ENCODE results near the gene RPUSD2. TPM values are rescaled to one million over a fixed set of nuclear protein-coding genes. Genes with fewer than 3 reads are reported as not detected.
A peak's percentile ranks its signal among the peaks of the same experiment; 100 is the strongest.

RPUSD2 gene
- total RNA-seq, 5 donors from 2014 or later (not counting 1 experiment from before 2014, with no cell fraction given): 17.4 to 24.7 (median 18.9) TPM

DNA sequence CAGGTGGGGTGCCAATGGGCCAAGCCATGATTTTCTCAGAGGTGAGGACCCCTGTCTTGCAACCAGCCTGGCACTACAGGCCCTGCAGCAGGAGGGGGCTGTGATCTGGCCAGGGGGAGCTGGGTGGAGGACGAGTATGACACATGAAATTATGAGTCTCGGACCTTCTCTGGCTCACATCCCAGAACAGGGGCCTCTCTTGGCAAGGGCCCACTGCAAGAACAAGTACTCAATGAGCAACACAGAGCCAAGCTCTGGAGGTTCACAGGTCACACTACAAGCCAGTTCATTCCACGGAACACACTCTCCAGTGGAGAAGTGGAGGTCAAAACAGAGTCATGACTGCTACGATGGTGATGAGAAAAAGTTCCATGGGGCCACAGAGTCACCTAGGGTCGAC lies 32.6 kb upstream of the RPUSD2 start:
- ATAC-seq (replicated peaks in 1 of 4) (no peak), DNase-seq (no peak)
- Histone ChIP-seq H3K9me3 (no peaks in the 10 kb centered on the region), H3K27me3 (replicated peaks in 1 of 2; ENCODE audit: control insufficient read depth in 2 of 2, extremely low read depth in 1 of 2, insufficient read depth in 2 of 2, low read length in 1 of 2) (no peaks in the 10 kb centered on the region), H3K27ac (ENCODE audit: low read length) (no peak overlapping the region), H3K36me3 (ENCODE audit: control insufficient read depth in 2 of 2, extremely low read depth in 1 of 2, insufficient read depth in 1 of 2, low read length in 1 of 2) (peaks cover 6 to 11% of the 10 kb centered on the region in 2 donors), H3K4me3 (ENCODE audit: control insufficient read depth in 1 of 2, extremely low read depth in 1 of 2, low read length in 1 of 2) (no peak overlapping the region), H3K4me1 (ENCODE audit: control insufficient read depth in 1 of 2, extremely low read depth in 1 of 2, insufficient read depth in 2 of 2, low read length in 2 of 2) (no peaks in the 10 kb centered on the region)
- Mint-ChIP-seq H3K27ac (no peak overlapping the region), H3K4me1 (no peaks in the 10 kb centered on the region), H3K4me3 (no peak overlapping the region), H3K27me3 (no peaks in the 10 kb centered on the region), H3K36me3 (peaks cover 31% of the 10 kb centered on the region), H3K9me3 (no peaks in the 10 kb centered on the region)
- CTCF ChIA-PET: no interaction called here
- WGBS (ENCODE audit: insufficient coverage): 90% methylated on average over 3 of the region's 5 CpGs
- POLR2A ChIA-PET: no interaction called here

- WGBS (ENCODE audit: insufficient coverage): 93% methylated on average over 5 of the region's 6 CpGs
- peak overlapping the region in 1 of 2 donors; percentile 23 for H3K27ac Mint-ChIP-seq
Measured at GRCh38 chr15:40538976-40539375, 30.1 kb upstream of the RPUSD2 start.

DNA sequence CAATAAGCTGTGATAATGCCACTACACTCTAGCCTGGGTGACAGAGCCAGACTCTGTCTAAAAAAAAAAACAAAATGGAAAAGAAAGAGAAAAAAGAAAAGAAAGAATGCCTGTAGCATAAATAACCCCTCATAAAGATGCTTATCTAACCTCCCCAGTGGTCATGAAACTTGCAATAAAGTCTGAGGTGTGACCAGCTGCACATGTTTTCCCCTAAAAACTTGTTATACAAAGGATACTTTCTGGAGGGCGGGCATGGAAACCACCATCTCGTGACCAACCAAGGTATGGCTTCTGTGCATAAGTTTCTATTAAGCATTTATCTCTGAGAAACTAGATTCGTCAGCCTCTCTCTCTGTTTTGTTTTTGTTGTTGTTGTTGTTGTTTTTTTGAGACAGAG lies 26.0 kb upstream of the RPUSD2 start:
- Mint-ChIP-seq H3K27ac (no peak overlapping the region), H3K36me3 (peaks cover 26% of the 10 kb centered on the region), H3K27me3 (no peaks in the 10 kb centered on the region), H3K4me3 (no peak overlapping the region), H3K9me3 (no peaks in the 10 kb centered on the region), H3K4me1 (peaks cover 0 to 8% (median 0%) of the 10 kb centered on the region in 3 donors)
- Histone ChIP-seq H3K9me3 (no peaks in the 10 kb centered on the region), H3K4me3 (ENCODE audit: control insufficient read depth in 1 of 2, extremely low read depth in 1 of 2, low read length in 1 of 2) (no peak overlapping the region), H3K27ac (ENCODE audit: low read length) (no peak overlapping the region), H3K36me3 (ENCODE audit: control insufficient read depth in 2 of 2, extremely low read depth in 1 of 2, insufficient read depth in 1 of 2, low read length in 1 of 2) (peaks cover 6 to 13% of the 10 kb centered on the region in 2 donors), H3K27me3 (replicated peaks in 1 of 2; ENCODE audit: control insufficient read depth in 2 of 2, extremely low read depth in 1 of 2, insufficient read depth in 2 of 2, low read length in 1 of 2) (no peaks in the 10 kb centered on the region), H3K4me1 (ENCODE audit: control insufficient read depth in 1 of 2, extremely low read depth in 1 of 2, insufficient read depth in 2 of 2, low read length in 2 of 2) (no peaks in the 10 kb centered on the region)
- no peak for ATAC-seq (replicated peaks in 1 of 4)
- DNase-seq: no peak
- POLR2A ChIA-PET: no interaction called here
- WGBS (ENCODE audit: insufficient coverage): no CpG with 5 or more reads among the region's 3 CpGs
- CTCF ChIA-PET: no interaction called here

More at GRCh38 chr15:40538976-40539375, 30.1 kb upstream of the RPUSD2 start:
- ChIA-PET CTCF (no interaction called here), POLR2A (no interaction called here)
- no peaks in the 10 kb centered on the region for H3K27me3 ChIP-seq (replicated peaks in 1 of 2; ENCODE audit: control insufficient read depth in 2 of 2, extremely low read depth in 1 of 2, insufficient read depth in 2 of 2, low read length in 1 of 2)
- no peak overlapping the region for H3K4me3 Mint-ChIP-seq
- no peaks in the 10 kb centered on the region for H3K9me3 Mint-ChIP-seq
- no peak for DNase-seq
- H3K27ac ChIP-seq (ENCODE audit: low read length): no peak overlapping the region
- no peak for ATAC-seq (replicated peaks in 1 of 4)
- peaks cover 0 to 4% (median 0%) of the 10 kb centered on the region in 3 donors for H3K4me1 Mint-ChIP-seq
- no peaks in the 10 kb centered on the region for H3K27me3 Mint-ChIP-seq
- no peaks in the 10 kb centered on the region for H3K9me3 ChIP-seq
- peaks cover 27% of the 10 kb centered on the region for H3K36me3 Mint-ChIP-seq
- no peaks in the 10 kb centered on the region for H3K4me1 ChIP-seq (ENCODE audit: control insufficient read depth in 1 of 2, extremely low read depth in 1 of 2, insufficient read depth in 2 of 2, low read length in 2 of 2)
- H3K4me3 ChIP-seq (ENCODE audit: control insufficient read depth in 1 of 2, extremely low read depth in 1 of 2, low read length in 1 of 2): no peak overlapping the region
- peaks cover 6 to 14% of the 10 kb centered on the region in 2 donors for H3K36me3 ChIP-seq (ENCODE audit: control insufficient read depth in 2 of 2, extremely low read depth in 1 of 2, insufficient read depth in 1 of 2, low read length in 1 of 2)

- Histone ChIP-seq H3K4me1 (ENCODE audit: control insufficient read depth in 1 of 2, extremely low read depth in 1 of 2, insufficient read depth in 2 of 2, low read length in 2 of 2) (no peaks in the 10 kb centered on the region), H3K27ac (ENCODE audit: low read length) (no peak overlapping the region), H3K27me3 (replicated peaks in 1 of 2; ENCODE audit: control insufficient read depth in 2 of 2, extremely low read depth in 1 of 2, insufficient read depth in 2 of 2, low read length in 1 of 2) (no peaks in the 10 kb centered on the region), H3K4me3 (ENCODE audit: control insufficient read depth in 1 of 2, extremely low read depth in 1 of 2, low read length in 1 of 2) (no peak overlapping the region), H3K36me3 (ENCODE audit: control insufficient read depth in 2 of 2, extremely low read depth in 1 of 2, insufficient read depth in 1 of 2, low read length in 1 of 2) (peaks cover 6 to 19% of the 10 kb centered on the region in 2 donors), H3K9me3 (no peaks in the 10 kb centered on the region)
- Mint-ChIP-seq H3K27me3 (no peaks in the 10 kb centered on the region), H3K9me3 (no peaks in the 10 kb centered on the region), H3K27ac (no peak overlapping the region), H3K4me3 (no peak overlapping the region), H3K4me1 (peaks cover 0 to 8% (median 0%) of the 10 kb centered on the region in 3 donors), H3K36me3 (peaks cover 28% of the 10 kb centered on the region)
- ChIA-PET POLR2A (no interaction called here), CTCF (no interaction called here)
- ATAC-seq (replicated peaks in 1 of 4) (no peak), DNase-seq (peak in 1 of 35 experiments; percentile 13)
- 14% methylated on average over 1 of the region's 5 CpGs for WGBS (ENCODE audit: insufficient coverage)
Measured at GRCh38 chr15:40543631-40544294, 25.3 kb upstream of the RPUSD2 start.

- Mint-ChIP-seq H3K36me3 (peaks cover 31% of the 10 kb centered on the region), H3K4me3 (no peak overlapping the region), H3K27me3 (no peaks in the 10 kb centered on the region), H3K27ac (no peak overlapping the region), H3K9me3 (no peaks in the 10 kb centered on the region), H3K4me1 (peaks cover 0 to 13% (median 0%) of the 10 kb centered on the region in 3 donors)
- no CpG with 5 or more reads among the region's 1 CpG for WGBS (ENCODE audit: insufficient coverage)
- DNase-seq (no peak), ATAC-seq (replicated peaks in 1 of 4) (no peak)
- Histone ChIP-seq H3K36me3 (ENCODE audit: control insufficient read depth in 2 of 2, extremely low read depth in 1 of 2, insufficient read depth in 1 of 2, low read length in 1 of 2) (peaks cover 4 to 19% of the 10 kb centered on the region in 2 donors), H3K4me1 (ENCODE audit: control insufficient read depth in 1 of 2, extremely low read depth in 1 of 2, insufficient read depth in 2 of 2, low read length in 2 of 2) (no peaks in the 10 kb centered on the region), H3K27ac (ENCODE audit: low read length) (no peak overlapping the region), H3K27me3 (replicated peaks in 1 of 2; ENCODE audit: control insufficient read depth in 2 of 2, extremely low read depth in 1 of 2, insufficient read depth in 2 of 2, low read length in 1 of 2) (no peaks in the 10 kb centered on the region), H3K9me3 (no peaks in the 10 kb centered on the region), H3K4me3 (ENCODE audit: control insufficient read depth in 1 of 2, extremely low read depth in 1 of 2, low read length in 1 of 2) (no peak overlapping the region)
- POLR2A ChIA-PET: interaction anchor here in 1 of 2 donors (0.6 kb wide), 1 partner anchor 54 kb away, joined by 3 read pairs; no protein-coding TSS in a partner anchor
- CTCF ChIA-PET: no interaction called here
Measured at GRCh38 chr15:40545457-40545856, 23.6 kb upstream of the RPUSD2 start.

- ATAC-seq (replicated peaks in 1 of 4) (no peak), DNase-seq (no peak)
- no peak overlapping the region for H3K4me3 Mint-ChIP-seq
- H3K4me1 Mint-ChIP-seq: peaks cover 0 to 16% (median 0%) of the 10 kb centered on the region in 3 donors
- peaks cover 4 to 34% of the 10 kb centered on the region in 2 donors for H3K36me3 ChIP-seq (ENCODE audit: control insufficient read depth in 2 of 2, extremely low read depth in 1 of 2, insufficient read depth in 1 of 2, low read length in 1 of 2)
- no peak overlapping the region for H3K27ac Mint-ChIP-seq
- H3K4me1 ChIP-seq (ENCODE audit: control insufficient read depth in 1 of 2, extremely low read depth in 1 of 2, insufficient read depth in 2 of 2, low read length in 2 of 2): no peaks in the 10 kb centered on the region
- ChIA-PET POLR2A (no interaction called here), CTCF (interaction anchor here in 1 of 2 donors (0.6 kb wide), 1 partner anchor 152 kb away, joined by 3 read pairs; no protein-coding TSS in a partner anchor)
- no peaks in the 10 kb centered on the region for H3K27me3 Mint-ChIP-seq
- H3K9me3 Mint-ChIP-seq: no peaks in the 10 kb centered on the region
- WGBS (ENCODE audit: insufficient coverage): no CpG with 5 or more reads among the region's 2 CpGs
- no peak overlapping the region for H3K4me3 ChIP-seq (ENCODE audit: control insufficient read depth in 1 of 2, extremely low read depth in 1 of 2, low read length in 1 of 2)
- H3K27ac ChIP-seq (ENCODE audit: low read length): no peak overlapping the region
- H3K36me3 Mint-ChIP-seq: peaks cover 44% of the 10 kb centered on the region
- H3K9me3 ChIP-seq: no peaks in the 10 kb centered on the region
- no peaks in the 10 kb centered on the region for H3K27me3 ChIP-seq (replicated peaks in 1 of 2; ENCODE audit: control insufficient read depth in 2 of 2, extremely low read depth in 1 of 2, insufficient read depth in 2 of 2, low read length in 1 of 2)
Measured at GRCh38 chr15:40548610-40549009, 20.5 kb upstream of the RPUSD2 start.
